DND-41 (cell line): ENCODE data around the gene DCAF8L1.
"Not testable (repeated sequence)": the region's sequence is repeated elsewhere in the genome, so short reads cannot be mapped to it uniquely, and the experiment has no call there.

Experiments
- ATAC-seq: fragments of 200-7000 bp; cut with Tn5 transposase; 3 replicates; pipeline ENCODE4 v1.9.1; 2021; ENCODE audit warnings: low read depth; ENCODE audit not compliant: insufficient read depth
- DNase-seq: peaks from one replicate; pipeline ENCODE4 v3.0.0-alpha.2; 2020
- H2AFZ ChIP-seq: 2 replicates; pipeline ENCODE4 v1.6.0; 2012; ENCODE audit warnings: low read depth, low read length
- H3K27ac ChIP-seq: 2 replicates; pipeline ENCODE4 v1.5.1; 2012; ENCODE audit warnings: low read length, inconsistent platforms
- H3K27me3 ChIP-seq: fragments of 200-600 bp; sonication (generic); 2 replicates; pipeline ENCODE4 v1.6.0; 2012; ENCODE audit warnings: low read length, mild to moderate bottlenecking, inconsistent platforms; ENCODE audit not compliant: insufficient read depth, poor library complexity
- H3K36me3 ChIP-seq: 2 replicates; pipeline ENCODE4 v1.5.1; 2012; ENCODE audit warnings: low read length, inconsistent platforms; ENCODE audit not compliant: insufficient read depth
- H3K4me1 ChIP-seq: 2 replicates; pipeline ENCODE4 v1.5.1; 2012; ENCODE audit warnings: mild to moderate bottlenecking, low read length; ENCODE audit not compliant: insufficient read depth
- H3K4me2 ChIP-seq: 2 replicates; pipeline ENCODE4 v1.6.0; 2012; ENCODE audit warnings: mild to moderate bottlenecking, moderate library complexity, low read length, inconsistent platforms; ENCODE audit not compliant: insufficient read depth
- H3K4me3 ChIP-seq, 2 experiments: fragments of 200-600 bp in 1 of 2; shearing (Covaris generic) in 1 of 2; 2 replicates each; pipeline ENCODE4 v1.5.1; 2012 to 2016; ENCODE audit warnings: inconsistent platforms in 2 of 2, low read length in 2 of 2, mild to moderate bottlenecking in 2 of 2, low read depth in 1 of 2, moderate library complexity in 1 of 2
- H3K79me2 ChIP-seq: 2 replicates; pipeline ENCODE4 v1.6.0; 2012; ENCODE audit warnings: low read length, inconsistent platforms; ENCODE audit not compliant: insufficient read depth
- H3K9ac ChIP-seq: 2 replicates; pipeline ENCODE4 v1.6.0; 2012; ENCODE audit warnings: low read depth, mild to moderate bottlenecking, inconsistent platforms, low read length, moderate library complexity
- H3K9me3 ChIP-seq: 2 replicates; pipeline ENCODE4 v1.5.1; 2012; ENCODE audit warnings: low read length, moderate library complexity, mild to moderate bottlenecking, inconsistent platforms; ENCODE audit not compliant: insufficient read depth, severe bottlenecking
- H4K20me1 ChIP-seq: 2 replicates; pipeline ENCODE4 v1.6.0; 2012; ENCODE audit warnings: low read length; ENCODE audit not compliant: insufficient read depth
- CTCF ChIP-seq: IDR thresholded peaks from 2 replicates; pipeline ENCODE4 v1.5.1; 2012; ENCODE audit warnings: borderline replicate concordance, low read length, moderate library complexity, mild to moderate bottlenecking; ENCODE audit not compliant: poor library complexity, severe bottlenecking; ENCODE audit errors: extremely low read depth
- EZH2 ChIP-seq: IDR thresholded peaks from 3 replicates; pipeline ENCODE4 v1.6.1; 2012; ENCODE audit warnings: borderline replicate concordance, low read depth, mild to moderate bottlenecking, moderate library complexity, low read length, inconsistent platforms; ENCODE audit not compliant: severe bottlenecking

The DCAF8L1 gene

GRCh38 chrX:27968878-27969277, 12.4 kb downstream of the DCAF8L1 start:
- H3K36me3 ChIP-seq: no peaks in the 10 kb centered on the region
- no peaks in the 10 kb centered on the region for H3K9me3 ChIP-seq
- no peak for DNase-seq
- no peak overlapping the region for H3K4me2 ChIP-seq
- H3K4me1 ChIP-seq: no peaks in the 10 kb centered on the region
- no peak overlapping the region for H3K4me3 ChIP-seq
- H3K27ac ChIP-seq: no peak overlapping the region
- H2AFZ ChIP-seq: no peak overlapping the region
- H3K27me3 ChIP-seq: no peaks in the 10 kb centered on the region
- no peak overlapping the region for H3K9ac ChIP-seq
- no peaks in the 10 kb centered on the region for H3K79me2 ChIP-seq
- no peak for ATAC-seq
- no peak for TF ChIP-seq EZH2
- H4K20me1 ChIP-seq: no peaks in the 10 kb centered on the region

DNA sequence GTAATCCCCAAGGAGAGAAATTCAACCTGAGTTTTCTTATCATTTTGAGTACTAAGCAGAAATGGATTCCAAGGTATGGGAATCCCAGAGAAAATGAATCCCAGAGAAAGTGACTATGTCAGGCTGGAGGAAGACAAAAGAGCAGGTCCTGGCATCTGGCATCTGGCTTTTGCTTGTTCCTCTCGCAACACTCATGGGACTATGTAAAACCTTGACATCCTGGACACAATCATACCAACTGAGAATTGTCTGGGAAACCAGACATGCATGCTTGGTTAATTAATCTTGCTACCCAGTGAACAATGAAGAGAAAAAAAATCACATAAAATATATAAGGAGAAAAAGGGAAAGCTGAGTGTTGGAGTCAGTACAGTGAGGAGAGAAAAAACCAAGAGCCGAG, 12.9 kb downstream of the DCAF8L1 start:
- DNase-seq: no peak
- no peak overlapping the region for H2AFZ ChIP-seq
- H3K4me3 ChIP-seq: no peak overlapping the region
- H3K4me1 ChIP-seq: no peaks in the 10 kb centered on the region
- no peak overlapping the region for H3K27ac ChIP-seq
- H3K9ac ChIP-seq: no peak overlapping the region
- no peak for TF ChIP-seq CTCF
- TF ChIP-seq EZH2: no peak
- H3K9me3 ChIP-seq: no peaks in the 10 kb centered on the region
- H3K4me2 ChIP-seq: no peak overlapping the region
- no peaks in the 10 kb centered on the region for H3K36me3 ChIP-seq
- H4K20me1 ChIP-seq: no peaks in the 10 kb centered on the region
- no peaks in the 10 kb centered on the region for H3K27me3 ChIP-seq
- no peak for ATAC-seq
- no peaks in the 10 kb centered on the region for H3K79me2 ChIP-seq

GRCh38 chrX:27966955-27967354, 14.3 kb downstream of the DCAF8L1 start:
- ATAC-seq: no peak
- no peak for DNase-seq
- Histone ChIP-seq H3K4me2 (no peak overlapping the region), H3K79me2 (no peaks in the 10 kb centered on the region), H3K9me3 (no peaks in the 10 kb centered on the region), H3K9ac (no peak overlapping the region), H3K36me3 (no peaks in the 10 kb centered on the region), H3K27ac (no peak overlapping the region), H3K27me3 (no peaks in the 10 kb centered on the region), H3K4me3 (no peak overlapping the region), H2AFZ (no peak overlapping the region), H4K20me1 (no peaks in the 10 kb centered on the region), H3K4me1 (no peaks in the 10 kb centered on the region)
- TF ChIP-seq EZH2: no peak
- TF ChIP-seq CTCF: no peak

DNA sequence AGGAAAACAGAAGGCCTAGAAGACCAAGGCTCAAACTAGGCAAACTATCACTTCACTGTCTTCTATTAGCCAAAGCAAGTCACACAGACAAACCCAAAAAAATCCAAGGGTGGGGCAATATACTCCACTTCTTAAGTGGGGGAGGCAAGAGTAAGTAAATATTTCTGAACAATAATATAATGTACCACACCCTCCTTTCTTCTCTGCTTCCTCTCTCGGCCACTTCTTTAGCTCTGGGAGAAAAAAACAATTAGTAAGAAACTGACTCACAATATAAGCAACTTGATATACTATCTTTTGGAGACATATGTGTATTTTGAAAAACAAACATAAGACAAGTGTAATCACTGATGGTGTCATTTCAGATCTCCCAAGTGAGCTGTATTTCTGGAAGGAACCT, 14.8 kb downstream of the DCAF8L1 start:
- Histone ChIP-seq H3K4me2 (no peak overlapping the region), H3K4me1 (no peaks in the 10 kb centered on the region), H3K4me3 (no peak overlapping the region), H3K79me2 (no peaks in the 10 kb centered on the region), H3K36me3 (no peaks in the 10 kb centered on the region), H3K27ac (no peak overlapping the region), H4K20me1 (no peaks in the 10 kb centered on the region), H3K9ac (no peak overlapping the region), H2AFZ (no peak overlapping the region; the same call in 1 of the 2 replicates), H3K9me3 (no peaks in the 10 kb centered on the region), H3K27me3 (no peaks in the 10 kb centered on the region)
- no peak for TF ChIP-seq EZH2
- no peak for TF ChIP-seq CTCF
- ATAC-seq (no peak), DNase-seq (no peak)

- not testable (repeated sequence) for H3K4me3 ChIP-seq, H3K9me3 ChIP-seq, H4K20me1 ChIP-seq, H3K79me2 ChIP-seq, H3K36me3 ChIP-seq, ATAC-seq, H3K9ac ChIP-seq, H3K27me3 ChIP-seq, H3K4me1 ChIP-seq, H3K27ac ChIP-seq, H3K4me2 ChIP-seq, H2AFZ ChIP-seq, DNase-seq
Measured at GRCh38 chrX:27965348-27965747, 15.9 kb downstream of the DCAF8L1 start.
